ENCODE measurements around the gene RAPGEF6.

- TF ChIP-seq CTCF (conservative IDR thresholded peaks at IDR 0.05; ENCODE audit: low read depth, low read length) (no peak), EZH2 (IDR thresholded peaks at IDR 0.05; ENCODE audit: low read length, unreplicated experiment) (no peak), EZH2phosphoT487 (IDR thresholded peaks at IDR 0.05; ENCODE audit: borderline replicate concordance, low read length) (no peak)
Measured at GRCh38 chr5:131679911-131680310, 44.9 kb upstream of the RAPGEF6 start.
